GM18519 (cell line): ENCODE measurements around the gene FOXA3.

Experiments used
- ATAC-seq: cut with Tn5 transposase; IDR thresholded peaks from one replicate; pipeline ENCODE4 v1.9.1; 2021; ENCODE audit warnings: mild to moderate bottlenecking, moderate library complexity; ENCODE audit not compliant: unreplicated experiment, low FRiP score

Gene FOXA3

GRCh38 chr19:45872095-45872919 lies 8.2 kb downstream of the FOXA3 start:
- ATAC-seq = no peak

- ATAC-seq = no peak
These were observed 9.2 kb downstream of the FOXA3 start for GRCh38 chr19:45873219-45873772.

- ATAC-seq = no peak
These were observed 10.5 kb downstream of the FOXA3 start for GRCh38 chr19:45874620-45874966.

GRCh38 chr19:45876161-45876410 lies 12.0 kb downstream of the FOXA3 start:
- no peak for ATAC-seq

GRCh38 chr19:45876411-45877197 lies 12.5 kb downstream of the FOXA3 start:
- no peak for ATAC-seq

GRCh38 chr19:45878043-45878794 lies 14.1 kb downstream of the FOXA3 start:
- no peak for ATAC-seq

- no peak for ATAC-seq
These were observed 14.9 kb downstream of the FOXA3 start for GRCh38 chr19:45879055-45879454.

GRCh38 chr19:45879971-45880370 lies 15.8 kb downstream of the FOXA3 start:
- no peak for ATAC-seq

- no peak for ATAC-seq
These were observed 17.2 kb downstream of the FOXA3 start for GRCh38 chr19:45881082-45881908.

- ATAC-seq = no peak
These were observed 17.9 kb downstream of the FOXA3 start for GRCh38 chr19:45881909-45882528.

GRCh38 chr19:45882652-45883585 lies 18.8 kb downstream of the FOXA3 start:
- ATAC-seq = no peak

- no peak for ATAC-seq
These were observed 19.4 kb downstream of the FOXA3 start for GRCh38 chr19:45883586-45883880.

GRCh38 chr19:45883881-45884681 lies 20.0 kb downstream of the FOXA3 start:
- ATAC-seq = no peak

GRCh38 chr19:45884682-45885555 lies 20.8 kb downstream of the FOXA3 start:
- no peak for ATAC-seq

- ATAC-seq = peak; percentile 39
These were observed 21.7 kb downstream of the FOXA3 start, which contains the start of gene IRF2BP1 for GRCh38 chr19:45885556-45886426. IRF2BP1 (minus strand) TSS chr19:45886141; CDS start chr19:45885774, 367 bp downstream.
